ENCODE results near the gene NR2C2.

DNA sequence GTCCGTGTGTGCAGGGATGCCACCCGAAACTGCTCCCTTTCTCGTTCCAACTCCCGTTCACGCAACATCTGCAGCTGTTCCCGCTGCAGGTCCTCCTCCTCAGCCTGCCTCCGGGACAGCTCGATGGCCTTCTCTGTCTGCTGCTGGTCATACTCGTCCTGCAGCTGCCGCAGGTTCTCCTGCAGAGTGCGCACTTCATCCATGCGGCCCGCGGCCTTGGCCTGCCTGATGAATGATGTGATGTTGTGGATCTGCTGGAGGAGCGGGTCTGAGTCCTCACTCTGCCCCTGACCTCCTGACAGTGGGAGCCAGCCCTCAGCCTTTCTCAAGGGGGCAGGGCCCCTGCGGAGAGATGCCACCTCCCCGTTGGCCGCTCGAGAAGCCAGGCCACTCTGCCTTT lies 127.1 kb downstream of the NR2C2 start:
- TF ChIP-seq EZH2phosphoT487 (conservative IDR thresholded peaks at IDR 0.05; ENCODE audit: low read length): no peak
- TF ChIP-seq, protein P1, sequence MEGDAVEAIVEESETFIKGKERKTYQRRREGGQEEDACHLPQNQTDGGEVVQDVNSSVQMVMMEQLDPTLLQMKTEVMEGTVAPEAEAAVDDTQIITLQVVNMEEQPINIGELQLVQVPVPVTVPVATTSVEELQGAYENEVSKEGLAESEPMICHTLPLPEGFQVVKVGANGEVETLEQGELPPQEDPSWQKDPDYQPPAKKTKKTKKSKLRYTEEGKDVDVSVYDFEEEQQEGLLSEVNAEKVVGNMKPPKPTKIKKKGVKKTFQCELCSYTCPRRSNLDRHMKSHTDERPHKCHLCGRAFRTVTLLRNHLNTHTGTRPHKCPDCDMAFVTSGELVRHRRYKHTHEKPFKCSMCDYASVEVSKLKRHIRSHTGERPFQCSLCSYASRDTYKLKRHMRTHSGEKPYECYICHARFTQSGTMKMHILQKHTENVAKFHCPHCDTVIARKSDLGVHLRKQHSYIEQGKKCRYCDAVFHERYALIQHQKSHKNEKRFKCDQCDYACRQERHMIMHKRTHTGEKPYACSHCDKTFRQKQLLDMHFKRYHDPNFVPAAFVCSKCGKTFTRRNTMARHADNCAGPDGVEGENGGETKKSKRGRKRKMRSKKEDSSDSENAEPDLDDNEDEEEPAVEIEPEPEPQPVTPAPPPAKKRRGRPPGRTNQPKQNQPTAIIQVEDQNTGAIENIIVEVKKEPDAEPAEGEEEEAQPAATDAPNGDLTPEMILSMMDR (IDR thresholded peaks at IDR 0.05; ENCODE audit: insufficient read depth, low read length, poor library complexity, severe bottlenecking): no peak
